Stimulated activated naive CD8-positive, alpha-beta T cell treated with anti-CD3 and anti-CD28 coated beads, Interleukin-15, amount 100 ng/mL, for 72 hours (primary cell): ENCODE data around the gene FAN1.

Source experiments
- ATAC-seq: fragments of 150-1000 bp; cut with Tn5 transposase; 2 replicates; pipeline ENCODE4 v1.10.0; 2021; ENCODE audit warnings: mild to moderate bottlenecking, moderate library complexity
- DNase-seq, 2 donors: peaks; one replicate each; pipeline ENCODE4 v3.0.0; 2021 to 2022
- H3K27ac Mint-ChIP-seq, 2 donors: one replicate each; pipeline ENCODE4 v1.8.0; 2022; ENCODE audit warnings: mild to moderate bottlenecking in 2 of 2, mixed read lengths in 2 of 2, moderate library complexity in 2 of 2
- H3K27me3 Mint-ChIP-seq: one replicate; pipeline ENCODE4 v1.8.0; 2022; ENCODE audit warnings: mixed read lengths
- H3K4me1 Mint-ChIP-seq: one replicate; pipeline ENCODE4 v1.8.0; 2022; ENCODE audit warnings: mild to moderate bottlenecking, mixed read lengths
- H3K4me3 Mint-ChIP-seq, 2 donors: one replicate each; pipeline ENCODE4 v1.8.0; 2022; ENCODE audit warnings: mild to moderate bottlenecking in 2 of 2, mixed read lengths in 2 of 2, moderate library complexity in 1 of 2
- H3K9me3 Mint-ChIP-seq, 2 donors: one replicate each; pipeline ENCODE4 v1.8.0; 2022; ENCODE audit warnings: mixed read lengths in 2 of 2

The FAN1 gene

GRCh38 chr15:30969724-30970123, 66.0 kb downstream of the FAN1 start:
- no peak for ATAC-seq
- DNase-seq: no peak
- Mint-ChIP-seq H3K27me3 (no peaks in the 10 kb centered on the region), H3K4me1 (peaks cover 35% of the 10 kb centered on the region), H3K27ac (no peak overlapping the region), H3K9me3 (no peaks in the 10 kb centered on the region), H3K4me3 (no peak overlapping the region)

GRCh38 chr15:30973379-30973778, 69.7 kb downstream of the FAN1 start:
- ATAC-seq: no peak
- H3K27ac Mint-ChIP-seq: no peak overlapping the region
- no peak for DNase-seq
- H3K9me3 Mint-ChIP-seq: no peaks in the 10 kb centered on the region
- H3K4me3 Mint-ChIP-seq: no peak overlapping the region
- no peaks in the 10 kb centered on the region for H3K27me3 Mint-ChIP-seq
- H3K4me1 Mint-ChIP-seq: peaks cover 41% of the 10 kb centered on the region

GRCh38 chr15:30974112-30974511, 70.4 kb downstream of the FAN1 start:
- no peak for DNase-seq
- H3K27ac Mint-ChIP-seq: no peak overlapping the region
- H3K4me1 Mint-ChIP-seq: peaks cover 40% of the 10 kb centered on the region
- no peaks in the 10 kb centered on the region for H3K27me3 Mint-ChIP-seq
- no peak for ATAC-seq
- H3K4me3 Mint-ChIP-seq: no peak overlapping the region
- H3K9me3 Mint-ChIP-seq: no peaks in the 10 kb centered on the region

GRCh38 chr15:30978328-30978727, 74.6 kb downstream of the FAN1 start:
- H3K9me3 Mint-ChIP-seq: no peaks in the 10 kb centered on the region
- ATAC-seq (no peak), DNase-seq (no peak)
- H3K4me1 Mint-ChIP-seq: peaks cover 36% of the 10 kb centered on the region
- H3K27me3 Mint-ChIP-seq: no peaks in the 10 kb centered on the region
- H3K4me3 Mint-ChIP-seq: no peak overlapping the region
- H3K27ac Mint-ChIP-seq: no peak overlapping the region

- Mint-ChIP-seq H3K27ac (peak overlapping the region in 1 of 2 donors; percentile 33), H3K9me3 (no peaks in the 10 kb centered on the region), H3K4me3 (no peak overlapping the region), H3K27me3 (no peaks in the 10 kb centered on the region), H3K4me1 (peaks cover 43% of the 10 kb centered on the region)
- DNase-seq (no peak), ATAC-seq (no peak)
Observed at GRCh38 chr15:30979457-30979856, 75.7 kb downstream of the FAN1 start.

GRCh38 chr15:30984118-30984517, 80.4 kb downstream of the FAN1 start:
- Mint-ChIP-seq H3K4me3 (no peak overlapping the region), H3K4me1 (peaks cover 61% of the 10 kb centered on the region), H3K9me3 (no peaks in the 10 kb centered on the region), H3K27me3 (no peaks in the 10 kb centered on the region), H3K27ac (no peak overlapping the region)
- DNase-seq: no peak
- ATAC-seq: no peak

- no peaks in the 10 kb centered on the region for H3K27me3 Mint-ChIP-seq
- H3K4me3 Mint-ChIP-seq: no peak overlapping the region
- H3K9me3 Mint-ChIP-seq: no peaks in the 10 kb centered on the region
- DNase-seq (no peak), ATAC-seq (no peak)
- H3K27ac Mint-ChIP-seq: no peak overlapping the region
- peaks cover 58% of the 10 kb centered on the region for H3K4me1 Mint-ChIP-seq
Observed at GRCh38 chr15:30984542-30984941, 80.8 kb downstream of the FAN1 start.

- H3K27ac Mint-ChIP-seq: no peak overlapping the region
- no peak overlapping the region for H3K4me3 Mint-ChIP-seq
- no peak for ATAC-seq
- peaks cover 61% of the 10 kb centered on the region for H3K4me1 Mint-ChIP-seq
- no peaks in the 10 kb centered on the region for H3K9me3 Mint-ChIP-seq
- no peaks in the 10 kb centered on the region for H3K27me3 Mint-ChIP-seq
- no peak for DNase-seq
Observed at GRCh38 chr15:30985081-30985531, 81.4 kb downstream of the FAN1 start.

GRCh38 chr15:30990036-30990435, 86.3 kb downstream of the FAN1 start:
- H3K9me3 Mint-ChIP-seq: no peaks in the 10 kb centered on the region

GRCh38 chr15:30990446-30991254, 86.9 kb downstream of the FAN1 start:
- no peaks in the 10 kb centered on the region for H3K9me3 Mint-ChIP-seq
- no peaks in the 10 kb centered on the region for H3K27me3 Mint-ChIP-seq
- peaks cover 32% of the 10 kb centered on the region for H3K4me1 Mint-ChIP-seq
- DNase-seq: no peak
- H3K4me3 Mint-ChIP-seq: peak overlapping the region; percentile 97 to 99
- ATAC-seq: peak; percentile 21
- H3K27ac Mint-ChIP-seq: peak overlapping the region; percentile 92 to 97

More at GRCh38 chr15:30990036-30990435, 86.3 kb downstream of the FAN1 start:
- DNase-seq (peak in 1 of 2 donors; percentile 26), ATAC-seq (no peak)
- Mint-ChIP-seq H3K4me1 (peaks cover 39% of the 10 kb centered on the region), H3K27me3 (no peaks in the 10 kb centered on the region), H3K27ac (peak overlapping the region in 1 of 2 donors; percentile 92), H3K4me3 (peak overlapping the region; percentile 97 to 99)

- H3K27ac Mint-ChIP-seq: peak within 1 kb of the TSS; percentile 92 to 97
- ATAC-seq: peak; percentile 96
- H3K27me3 Mint-ChIP-seq: no peaks in the 10 kb centered on the region
- no peaks in the 10 kb centered on the region for H3K9me3 Mint-ChIP-seq
- H3K4me3 Mint-ChIP-seq: peak within 1 kb of the TSS; percentile 97 to 99
- DNase-seq: peak; percentile 77 to 86
- H3K4me1 Mint-ChIP-seq: peaks cover 28% of the 10 kb centered on the region
Observed at GRCh38 chr15:30991255-30992235, 87.8 kb downstream of the FAN1 start, which contains the start of gene MTMR10. Gene MTMR10 (minus strand): TSS chr15:30991628. CDS start chr15:30991506, 122 bp downstream.

- H3K27ac Mint-ChIP-seq: peak overlapping the region; percentile 65 to 85
- peak overlapping the region; percentile 83 to 90 for H3K4me3 Mint-ChIP-seq
- DNase-seq (no peak), ATAC-seq (no peak)
- H3K9me3 Mint-ChIP-seq: no peaks in the 10 kb centered on the region
- no peaks in the 10 kb centered on the region for H3K27me3 Mint-ChIP-seq
- peaks cover 22% of the 10 kb centered on the region for H3K4me1 Mint-ChIP-seq
Observed at GRCh38 chr15:30992249-30992864, 88.6 kb downstream of the FAN1 start.
